ENCODE measurements around the gene AZIN2.
"Not testable (repeated sequence)": the region's sequence is repeated elsewhere in the genome, so short reads cannot be mapped to it uniquely, and the experiment has no call there.

Gene AZIN2

DNA sequence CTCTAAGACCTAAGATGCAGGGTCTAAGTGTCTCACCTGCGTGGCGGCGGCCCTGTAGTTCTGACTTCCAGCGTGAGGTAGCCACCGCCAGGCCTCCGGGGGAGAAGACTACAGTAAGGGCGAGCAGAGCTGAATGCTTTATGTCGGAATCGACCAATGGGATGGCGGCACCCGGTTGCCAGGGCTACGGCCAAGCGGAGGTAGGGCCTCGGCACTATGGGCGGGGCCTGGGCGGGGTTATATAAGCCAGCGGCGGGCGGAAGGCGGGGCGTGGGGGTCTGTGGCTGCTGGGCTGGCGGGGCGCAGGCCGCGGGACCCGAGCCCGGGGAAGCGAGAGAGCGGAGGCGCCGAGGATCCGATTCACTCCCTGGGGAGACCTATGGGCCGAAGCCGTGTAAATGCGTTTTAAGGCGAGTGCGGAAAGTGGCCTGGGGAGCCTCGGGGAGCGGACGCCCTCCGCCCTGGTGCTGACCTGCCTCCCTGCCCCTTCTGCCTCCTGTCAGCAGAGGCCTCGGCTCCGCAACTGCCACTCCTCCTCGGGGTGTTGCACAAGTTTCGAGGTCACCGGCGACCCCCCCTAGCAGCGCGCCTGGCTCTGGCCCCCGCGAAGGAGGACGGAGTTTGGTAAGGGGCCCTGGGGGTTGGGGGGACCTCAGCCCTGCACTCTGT is at the start of gene AZIN2:
TSS of gene AZIN2 (plus strand) at position 269 of the 669 bp plus-strand sequence. CDS start 1,097 bp downstream, outside the sequence.
- peak; percentile 93 for DNase-seq

DNA sequence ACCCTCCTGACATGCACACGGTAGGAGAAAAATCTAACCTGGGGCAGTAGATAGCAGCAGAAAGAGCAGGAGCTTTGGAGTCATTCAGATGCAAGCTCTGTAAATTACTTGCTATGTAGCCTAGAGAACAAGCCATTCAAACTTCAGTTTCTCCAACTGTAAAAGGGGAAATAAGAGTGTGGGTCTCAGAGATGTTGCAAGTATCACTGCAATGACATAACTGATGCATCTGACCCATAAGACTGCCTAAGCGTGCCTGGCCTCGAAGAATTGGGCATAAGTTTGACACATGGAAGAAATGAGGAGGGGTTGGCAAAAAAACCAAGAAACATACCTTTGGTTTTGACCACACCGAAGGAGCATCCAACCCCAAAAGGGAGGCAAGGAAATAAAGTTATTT is 49.4 kb upstream of the AZIN2 start:
- no peak for DNase-seq

DNA sequence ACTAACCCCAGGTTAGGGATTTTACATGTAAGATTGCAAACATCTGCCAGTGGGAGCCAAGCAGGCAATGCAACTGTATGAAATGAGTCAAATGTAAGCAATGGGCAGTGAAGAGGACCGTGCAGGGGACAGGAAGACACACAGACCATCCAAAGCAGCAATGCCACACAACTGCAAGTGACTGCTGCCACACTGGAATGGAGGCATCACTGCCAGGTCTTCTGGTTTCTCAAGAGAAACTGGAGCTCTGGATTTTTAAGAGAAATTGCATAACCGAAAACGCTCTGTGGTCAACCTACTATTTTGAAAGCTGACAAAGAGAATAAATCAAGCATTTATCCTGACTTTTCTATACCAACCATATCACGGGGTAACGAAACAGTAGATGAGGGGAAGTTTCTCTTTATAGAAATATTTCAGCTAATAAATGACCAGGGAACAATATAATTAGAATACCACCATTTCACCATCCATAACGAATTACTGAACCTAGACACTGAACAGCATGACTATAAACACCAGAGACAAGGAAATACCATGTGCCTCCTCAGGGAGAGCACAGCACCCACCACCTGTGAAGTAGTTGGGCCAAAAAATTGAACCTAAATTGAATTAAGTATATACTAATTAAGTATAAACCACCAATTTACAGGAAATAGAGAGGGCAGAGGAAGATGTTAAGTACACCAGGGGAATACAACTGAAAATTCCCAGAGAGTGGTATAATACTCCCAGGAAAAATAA is 48.7 kb upstream of the AZIN2 start:
- DNase-seq, result peak; percentile 24

DNA sequence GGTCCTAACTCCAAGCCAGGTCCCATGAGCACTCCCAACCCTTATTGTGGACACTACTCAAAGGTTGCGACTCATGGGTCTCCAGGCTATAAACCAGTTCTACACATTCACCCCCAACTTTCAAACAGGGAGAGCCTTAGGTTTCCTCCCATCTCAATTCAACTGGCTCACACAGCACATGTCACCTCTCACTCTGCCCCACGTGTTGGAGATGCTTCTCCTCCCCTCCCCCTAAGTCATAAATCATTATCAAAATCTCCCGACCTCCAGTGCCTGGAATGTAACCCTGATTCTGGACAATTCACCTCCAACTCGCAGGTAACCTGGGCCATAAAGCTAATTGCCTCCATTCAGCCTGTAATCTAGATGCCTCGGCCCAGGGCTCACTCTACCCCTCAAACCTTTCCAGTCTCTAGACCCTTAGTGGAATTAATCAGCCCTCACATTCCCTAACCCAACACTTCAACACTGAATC is 44.9 kb upstream of the AZIN2 start:
- peak; percentile 45 for DNase-seq

DNA sequence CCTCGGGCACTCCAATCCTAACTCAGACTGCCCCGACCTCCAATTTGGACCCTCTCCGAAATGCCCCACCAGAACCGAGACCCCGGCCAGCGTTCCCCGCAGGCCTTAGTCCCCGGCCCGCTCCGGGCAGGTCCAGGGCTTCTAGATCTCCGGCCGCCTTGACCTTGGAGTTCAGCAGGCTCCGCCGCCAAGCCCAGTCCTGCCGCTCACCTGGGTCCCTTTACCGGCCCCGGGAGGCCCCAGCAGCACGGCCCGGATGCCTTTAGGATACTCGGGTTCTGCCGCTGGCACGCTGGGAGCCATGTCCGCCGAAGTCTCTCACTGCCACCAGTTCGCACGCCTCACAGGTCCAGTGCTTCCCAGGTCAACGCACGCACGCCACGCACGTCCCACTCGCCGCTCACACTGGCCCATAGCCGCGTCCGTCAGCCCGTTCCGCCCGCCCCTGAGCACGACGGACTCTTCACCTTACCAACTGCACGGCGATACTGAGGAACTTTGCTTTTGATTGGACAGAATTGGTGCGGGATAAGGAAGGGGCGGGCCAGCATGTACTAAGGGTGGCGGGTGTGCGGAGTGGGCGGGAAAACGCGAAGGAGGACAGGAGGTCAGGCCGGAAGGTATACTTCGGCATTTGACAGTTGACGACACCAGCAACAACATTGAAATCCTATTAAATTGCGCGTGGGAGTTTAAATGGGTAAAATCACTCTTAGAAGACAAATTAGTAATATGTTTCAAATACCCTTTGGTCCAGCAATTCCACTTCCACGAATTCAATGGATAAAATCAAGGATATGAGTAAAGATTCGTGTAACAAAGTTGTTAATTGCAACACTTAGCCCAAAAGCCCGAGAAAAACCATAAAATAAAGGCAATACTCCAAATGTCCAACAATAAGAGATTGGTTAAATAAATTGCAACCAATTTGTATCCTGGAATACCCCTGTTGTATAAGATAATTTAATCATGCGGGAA is 44.1 kb upstream of the AZIN2 start, which contains the start of gene AK2:
TSS of gene AK2 (minus strand) at position 358 of the 978 bp plus-strand sequence. CDS start at position 303, 55 bp downstream.
- peak; percentile 99 for DNase-seq

DNA sequence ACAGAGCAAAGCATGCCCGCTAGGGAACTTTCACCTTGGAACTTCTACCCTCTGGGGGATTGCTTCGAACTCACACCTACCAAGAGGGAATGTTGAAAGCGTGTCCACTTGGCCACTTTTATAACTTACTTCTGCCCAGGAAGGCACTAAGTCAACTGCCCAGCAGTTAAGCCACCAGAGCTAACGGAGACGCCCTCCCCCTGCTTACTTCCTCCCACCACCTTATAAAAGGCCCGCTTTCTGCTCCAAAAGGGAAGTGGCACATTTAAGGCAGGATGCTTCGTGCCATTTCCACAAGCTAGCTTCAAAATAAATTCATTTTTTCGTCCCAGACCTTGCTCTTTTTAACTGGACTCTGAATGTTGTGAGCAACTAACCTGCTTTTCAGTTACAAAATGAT is 41.1 kb upstream of the AZIN2 start:
- no peak for DNase-seq

DNA sequence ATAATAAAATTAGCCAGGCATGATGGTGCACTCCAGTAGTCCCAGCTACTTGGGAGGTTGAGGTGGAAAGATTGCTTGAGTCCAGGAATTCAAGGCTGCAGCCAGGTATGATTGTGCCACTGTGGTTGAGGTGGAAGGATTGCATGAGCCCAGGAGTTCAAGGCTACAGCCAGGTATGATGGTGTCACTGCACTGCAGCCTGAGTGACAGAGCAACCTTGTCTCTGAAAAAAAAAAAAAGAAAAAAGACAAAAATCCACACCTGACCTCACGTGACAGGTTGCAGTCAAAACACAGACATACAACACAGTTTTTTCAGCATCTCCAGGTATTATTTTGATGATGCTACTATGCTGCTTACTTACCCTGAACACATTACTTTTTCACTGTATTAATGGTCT is 39.9 kb upstream of the AZIN2 start:
- DNase-seq, result no peak

DNA sequence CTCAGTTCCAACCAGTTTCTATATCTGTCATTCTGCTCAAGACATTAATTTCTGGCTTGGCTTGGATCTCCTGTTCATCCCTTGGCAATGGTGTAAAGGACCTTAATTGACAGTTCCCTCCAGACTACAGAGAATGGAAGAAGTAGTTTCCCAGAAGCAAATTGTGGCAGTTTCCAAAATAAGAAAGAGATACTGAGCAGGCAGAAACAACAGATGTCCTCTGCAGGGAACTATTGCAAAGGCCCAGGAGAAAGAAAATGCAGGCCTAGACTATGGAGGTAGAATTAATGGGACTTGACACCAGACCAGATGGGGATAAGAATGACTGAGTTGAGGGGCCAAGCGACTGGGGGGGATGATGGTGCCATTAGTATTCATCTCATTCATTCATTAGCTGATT is 38.1 kb upstream of the AZIN2 start:
- no peak for DNase-seq

DNA sequence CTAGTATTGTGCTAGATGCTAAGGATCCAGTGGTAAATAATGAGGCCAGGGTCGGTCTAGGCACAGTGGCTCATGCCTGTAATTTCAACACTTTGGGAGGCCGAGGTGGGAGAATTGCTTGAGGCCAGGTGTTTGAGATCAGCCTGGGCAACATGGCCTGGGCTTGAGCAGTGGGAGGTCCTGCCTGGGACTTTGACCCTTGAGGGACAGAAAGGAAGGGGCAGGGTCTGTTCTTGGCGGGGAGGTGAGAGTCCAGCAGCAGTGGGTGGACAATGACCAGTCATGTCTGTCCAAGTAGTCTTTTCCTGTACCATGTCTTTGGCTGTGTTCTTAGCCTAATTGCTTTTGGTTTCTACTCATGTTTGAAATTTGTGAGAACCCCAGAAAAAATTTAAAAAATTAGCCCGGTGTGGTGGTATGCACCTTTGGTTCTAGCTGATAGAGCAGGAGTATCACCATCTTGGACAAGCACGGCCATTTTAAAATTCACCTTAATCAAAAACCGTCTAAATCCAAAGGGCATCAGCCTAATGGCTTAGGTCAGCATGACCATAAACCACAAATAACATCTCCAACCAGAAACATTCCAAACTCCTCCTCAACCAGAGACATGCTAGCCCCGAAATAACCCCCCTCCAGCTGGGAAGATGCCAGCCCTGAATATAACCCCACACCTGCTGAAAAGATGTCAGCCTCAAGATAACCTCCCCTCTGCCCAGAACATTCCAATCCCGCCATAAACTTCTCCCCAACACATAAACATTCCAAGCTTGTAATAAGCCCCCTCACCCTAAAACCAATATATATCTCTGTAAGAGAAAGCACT is 37.5 kb upstream of the AZIN2 start:
- no peak for DNase-seq

DNA sequence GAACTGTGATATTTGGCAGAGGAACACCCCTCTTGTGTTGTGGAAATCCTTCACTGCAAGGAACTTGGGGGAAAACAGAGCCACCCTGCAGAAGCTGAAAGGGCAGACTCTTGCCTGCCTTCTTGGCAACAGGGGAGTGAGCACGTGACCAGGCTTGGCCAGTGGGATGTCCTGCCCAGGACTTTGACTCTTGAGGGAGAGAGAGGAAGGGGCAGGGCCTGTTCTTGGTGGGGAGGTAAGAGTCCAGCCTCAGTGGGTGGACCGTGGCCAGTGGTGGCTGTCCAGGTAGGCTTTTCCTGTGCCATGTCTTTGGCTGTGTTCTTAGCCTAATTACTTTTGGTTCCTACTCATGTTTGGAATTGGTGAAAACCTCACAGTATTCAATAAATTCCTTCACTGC is 35.7 kb upstream of the AZIN2 start:
- no peak for DNase-seq

DNA sequence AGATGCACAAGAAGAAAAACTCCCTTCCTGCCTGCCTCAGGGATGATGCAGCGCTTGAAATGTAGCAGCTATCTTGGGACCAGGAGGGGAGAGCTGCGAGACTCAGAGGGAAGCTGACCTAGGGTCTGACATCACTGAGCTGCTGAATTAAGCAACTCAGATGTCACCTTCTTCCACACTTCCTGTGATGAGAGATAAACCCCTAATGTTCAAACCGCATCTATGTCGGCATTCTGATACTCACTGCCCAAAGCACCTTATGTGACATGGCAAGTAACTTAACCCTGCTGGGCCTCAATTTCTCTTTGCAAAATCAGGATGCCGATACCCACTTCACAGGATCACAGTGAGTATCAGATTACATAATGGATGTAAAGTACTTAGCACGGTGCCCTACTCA is 35.1 kb upstream of the AZIN2 start:
- DNase-seq, result no peak

DNA sequence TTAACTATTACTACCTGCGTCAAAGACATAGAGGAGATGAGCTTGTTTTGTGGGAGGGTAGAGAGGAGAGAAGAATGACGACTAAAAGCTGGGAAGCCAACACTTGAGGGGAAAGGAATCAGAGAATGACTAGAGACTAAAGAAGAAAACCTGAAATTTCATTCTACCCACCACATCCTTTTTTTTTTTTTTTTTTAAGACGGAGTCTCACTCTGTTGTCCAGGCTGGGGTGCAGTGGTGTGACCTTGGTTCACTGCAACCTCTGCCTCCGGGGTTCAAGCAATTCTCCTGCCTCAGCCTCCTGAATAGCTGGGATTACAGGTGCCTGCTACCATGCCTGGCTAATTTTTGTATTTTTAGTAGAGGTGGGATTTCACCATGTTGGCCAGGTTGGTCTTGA is 34.7 kb upstream of the AZIN2 start:
- not testable (repeated sequence) for DNase-seq

DNA sequence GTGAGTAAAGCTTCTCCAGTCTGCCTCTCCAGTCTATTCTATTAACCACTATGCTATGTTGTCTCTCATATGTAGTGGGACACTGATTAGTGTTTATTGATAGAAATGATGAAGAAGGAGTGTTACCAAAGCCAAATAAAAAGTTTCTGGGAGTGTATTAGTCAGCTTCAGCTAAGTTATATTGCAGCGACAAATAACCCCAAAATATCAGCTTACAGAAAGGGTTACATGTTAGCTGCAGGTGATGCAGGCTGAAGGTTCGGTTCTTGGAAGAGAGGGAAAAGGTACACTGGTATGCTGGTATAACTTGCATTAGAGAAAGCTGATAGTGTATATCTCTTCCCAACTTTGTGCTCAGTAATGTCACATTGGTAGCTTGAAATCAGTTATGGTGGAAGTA is 33.7 kb upstream of the AZIN2 start:
- DNase-seq, result no peak

DNA sequence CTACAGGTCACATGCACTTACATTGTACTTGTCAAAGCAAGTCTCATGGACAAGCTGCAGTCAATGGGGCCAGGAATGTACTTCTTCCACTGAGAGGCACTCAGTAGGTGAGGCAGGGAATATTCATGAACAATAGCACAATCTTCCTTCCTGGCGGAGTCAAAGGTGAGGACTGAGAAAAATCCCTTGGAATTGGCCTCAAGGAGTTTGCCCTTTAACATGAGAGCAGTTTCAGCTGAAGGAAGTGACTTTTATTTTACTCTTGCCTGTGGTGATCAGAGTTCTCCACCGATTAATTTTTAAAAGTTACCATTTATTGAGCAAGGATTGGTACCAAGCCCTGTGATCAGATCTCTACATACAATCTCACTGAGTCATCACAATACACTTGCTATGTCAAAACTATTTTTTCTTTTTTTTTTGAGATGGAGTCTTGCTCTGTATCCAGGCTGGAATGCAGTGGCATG is 33.1 kb upstream of the AZIN2 start:
- peak; percentile 68 for DNase-seq

DNA sequence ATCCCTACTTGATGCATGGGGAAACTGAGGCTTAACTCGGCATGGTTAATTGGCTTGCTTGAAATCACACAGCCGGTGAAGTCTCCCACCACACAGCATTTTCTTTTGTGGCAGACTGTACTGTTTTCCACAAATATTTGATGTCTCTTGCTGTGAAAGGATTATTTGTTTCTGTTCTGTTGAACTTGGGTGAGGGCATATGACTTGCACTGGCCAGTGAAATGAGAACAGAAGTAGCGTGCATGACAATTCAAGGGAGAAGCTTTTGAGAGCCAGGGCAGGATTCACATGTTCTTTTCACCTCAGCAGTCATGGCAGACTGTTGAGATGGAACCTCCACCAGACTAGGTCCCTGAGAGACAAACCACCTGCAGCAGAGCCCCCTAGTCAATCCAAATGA is 32.5 kb upstream of the AZIN2 start:
- no peak for DNase-seq

DNA sequence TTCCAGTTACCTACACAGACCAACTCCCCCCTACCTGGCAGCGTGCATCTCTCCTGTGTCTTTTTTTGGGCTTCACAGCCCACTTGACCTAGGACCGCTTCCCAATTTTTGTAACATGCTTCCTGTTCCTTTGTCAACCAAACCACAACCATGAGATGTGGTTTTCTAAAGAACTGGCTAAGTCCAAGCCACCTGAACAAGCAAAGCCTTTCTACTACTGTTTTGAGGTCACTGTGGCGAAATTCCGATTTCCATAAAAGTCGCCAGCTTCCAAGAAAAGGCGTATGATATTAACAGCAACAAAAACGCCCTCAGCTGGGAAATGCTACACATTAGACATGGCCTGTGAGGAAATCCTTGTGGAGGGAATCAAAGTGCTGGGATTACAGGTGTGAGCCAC is 31.6 kb upstream of the AZIN2 start:
- DNase-seq, result no peak

DNA sequence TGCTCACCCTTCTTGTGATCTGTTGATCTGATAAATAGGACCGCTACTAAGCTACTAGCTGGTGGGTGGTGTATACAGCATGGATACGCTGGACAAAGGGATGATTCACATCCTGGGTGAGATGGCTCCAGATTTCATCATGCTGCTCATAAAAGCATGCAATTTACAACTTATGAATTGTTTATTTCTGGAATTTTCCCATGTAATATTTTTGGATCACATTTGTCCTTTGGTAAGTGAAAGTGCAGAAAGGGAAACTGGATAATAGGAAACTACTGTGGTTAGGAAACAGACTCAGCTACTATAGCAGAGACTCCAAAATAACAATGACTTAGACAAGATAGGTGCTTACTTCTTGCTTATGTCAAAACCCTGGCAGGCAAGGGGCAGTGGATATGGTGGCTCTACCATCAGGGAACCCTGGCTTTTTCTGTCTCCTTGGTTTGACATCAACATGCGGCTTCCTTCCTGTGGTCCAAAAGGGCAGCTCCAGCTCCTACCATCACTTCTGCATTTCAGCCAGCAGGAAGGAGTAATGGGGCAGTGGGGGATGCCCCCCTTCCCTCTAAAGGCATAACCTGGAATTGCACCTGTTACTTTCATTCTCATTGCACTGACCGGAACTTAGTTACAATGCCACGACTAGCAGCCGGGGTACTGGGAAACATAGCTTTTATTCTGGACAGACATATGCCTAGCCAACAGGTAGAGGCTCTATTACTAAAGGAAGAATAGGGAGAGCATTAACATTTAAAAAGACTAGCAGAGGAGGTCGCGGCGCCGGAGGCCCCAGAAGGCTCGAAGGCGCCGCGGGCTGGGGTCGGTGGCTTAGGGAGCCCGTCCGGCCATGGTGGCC is 30.5 kb upstream of the AZIN2 start:
- peak; percentile 95 for DNase-seq

DNA sequence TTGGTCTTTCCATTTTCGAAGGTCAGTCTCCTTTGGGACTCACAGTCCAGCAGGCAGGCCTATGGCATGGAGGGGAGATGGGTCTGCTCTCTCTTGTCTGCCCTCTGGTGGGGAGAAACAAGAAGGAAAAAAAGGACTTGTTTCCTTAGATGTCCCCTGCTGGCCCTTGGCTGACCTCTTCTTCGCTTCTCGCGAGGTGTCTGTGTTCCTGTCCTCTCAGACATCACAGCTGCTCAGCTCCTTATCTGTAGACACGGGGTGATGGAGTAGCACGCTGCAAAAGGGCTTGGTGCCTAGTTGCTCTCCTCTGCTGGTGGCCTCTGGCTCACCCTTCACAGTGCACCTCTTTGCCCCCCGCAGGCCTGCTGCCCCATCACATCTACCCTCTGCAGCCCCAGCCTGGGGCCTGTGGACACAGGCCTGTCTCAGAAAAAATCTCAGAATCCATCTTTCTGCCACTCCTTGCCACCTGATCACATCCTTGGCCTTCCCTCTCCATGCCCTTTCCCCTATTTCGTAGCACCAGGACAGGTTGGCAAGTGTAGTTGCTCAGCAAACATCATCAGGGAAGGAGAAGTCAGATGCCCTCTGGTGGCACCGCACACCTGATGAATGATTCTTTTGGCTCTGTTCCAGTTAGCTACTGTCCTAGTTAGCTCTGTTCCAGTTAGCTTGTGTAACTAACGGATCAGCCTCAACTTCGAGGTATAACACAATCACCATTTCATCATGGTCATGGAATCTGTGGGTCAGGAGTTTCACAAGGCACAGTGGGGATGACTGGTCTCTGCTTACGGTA is 25.5 kb upstream of the AZIN2 start:
- peak; percentile 85 for DNase-seq

DNA sequence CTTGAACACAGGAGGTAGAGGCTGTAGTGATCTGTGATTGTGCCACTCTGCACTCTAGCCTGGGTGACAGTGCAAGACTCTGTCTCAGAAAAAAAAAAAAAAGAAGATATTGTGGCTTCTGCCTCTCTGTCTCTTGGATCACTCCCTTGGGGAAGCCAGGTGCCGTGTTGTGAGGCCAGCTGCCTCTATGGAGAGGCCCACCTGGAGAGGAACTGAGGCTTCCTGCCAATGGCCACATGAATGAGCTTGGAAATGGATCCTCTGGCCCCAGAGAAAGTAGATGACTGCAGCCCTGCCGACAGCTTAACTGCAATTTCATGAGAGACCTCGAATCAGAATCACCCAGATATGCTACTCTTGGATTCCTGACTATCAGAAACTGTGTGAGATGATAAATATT is 24.5 kb upstream of the AZIN2 start:
- DNase-seq, result no peak

DNA sequence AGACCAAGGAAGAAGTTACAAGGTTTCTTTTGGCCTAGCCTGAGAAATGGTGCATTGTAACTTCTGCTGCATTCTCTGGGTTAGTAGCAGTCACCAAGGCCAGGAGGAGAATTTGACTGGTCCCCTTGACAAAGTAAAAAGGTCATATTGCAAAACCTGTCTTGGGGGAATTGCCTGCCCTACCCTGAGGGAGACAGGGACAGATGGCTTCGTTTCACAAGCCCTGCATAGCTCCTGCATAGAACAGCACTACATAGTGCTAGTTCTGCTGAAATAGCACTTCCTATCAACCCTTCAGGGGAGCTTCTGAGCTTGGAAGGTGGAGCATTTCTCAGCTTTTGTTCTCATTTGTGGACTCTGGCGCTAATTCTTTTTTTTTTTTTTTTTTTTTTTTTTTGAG is 23.9 kb upstream of the AZIN2 start:
- no peak for DNase-seq

Measured in EL (cell line).